ENCODE data around the gene ZBTB6.

- TF ChIP-seq CTCF (IDR thresholded peaks at IDR 0.05 in 8 of 11, conservative IDR thresholded peaks at IDR 0.05 in 3 of 11) (no peak), POLR2A (IDR thresholded peaks at IDR 0.05) (no peak)
Observed at GRCh38 chr9:122912671-122912963, 506 bp downstream of the ZBTB6 start.
